Astrocyte of the spinal cord (primary cell): ENCODE measurements around the gene MRGPRD.

ENCODE experiments used
- DNase-seq: peaks from one replicate; pipeline ENCODE4 v3.0.0; 2011; ENCODE audit warnings: low read depth, low spot score
- H3K4me3 ChIP-seq: 2 replicates; pipeline ENCODE4 v1.5.1; 2011; ENCODE audit warnings: low read depth, mild to moderate bottlenecking, low read length, moderate library complexity
- CTCF ChIP-seq: IDR thresholded peaks from 2 replicates; pipeline ENCODE4 v1.5.1; 2012; ENCODE audit warnings: low read depth, mild to moderate bottlenecking, low read length, inconsistent platforms
- in situ Hi-C: cut with HindIII; loops from 2 replicates; pipeline ENCODE4 v1.10.0; 2017; ENCODE audit warnings: low sequenced_read_pairs

The MRGPRD gene

GRCh38 chr11:69017951-69018350 lies 37.2 kb upstream of the MRGPRD start:
- no peak overlapping the region for H3K4me3 ChIP-seq
- no peak for DNase-seq
- no peak for TF ChIP-seq CTCF
- in situ Hi-C loops = no loop called here

GRCh38 chr11:69014898-69015549 lies 34.2 kb upstream of the MRGPRD start:
- H3K4me3 ChIP-seq = no peak overlapping the region
- no peak for DNase-seq
- no peak for TF ChIP-seq CTCF
- in situ Hi-C loops = no loop called here

GRCh38 chr11:69014084-69014851 lies 33.5 kb upstream of the MRGPRD start:
- in situ Hi-C loops = no loop called here
- TF ChIP-seq CTCF = no peak
- peak; percentile 36 for DNase-seq
- H3K4me3 ChIP-seq = no peak overlapping the region

- in situ Hi-C loops = no loop called here
- H3K4me3 ChIP-seq = peak within 1 kb of the TSS; percentile 42
- TF ChIP-seq CTCF = peak; percentile 65
- peak; percentile 82 for DNase-seq
Observed at GRCh38 chr11:69013009-69013951, 32.5 kb upstream of the MRGPRD start, which contains the start of gene MRGPRF. MRGPRF (minus strand) TSS chr11:69013246; CDS start chr11:69009901, 3,345 bp downstream.

- no peak for TF ChIP-seq CTCF
- peak overlapping the region; percentile 42 for H3K4me3 ChIP-seq
- DNase-seq = no peak
- in situ Hi-C loops = no loop called here
Observed at GRCh38 chr11:69012092-69013008, 31.6 kb upstream of the MRGPRD start.
